Measurements from ENCODE around the gene SESN1.

SESN1 gene

GRCh38 chr6:109060571-109060970, 34.1 kb downstream of the SESN1 start:
- DNase-seq (ENCODE audit: low spot score) = no peak

DNA sequence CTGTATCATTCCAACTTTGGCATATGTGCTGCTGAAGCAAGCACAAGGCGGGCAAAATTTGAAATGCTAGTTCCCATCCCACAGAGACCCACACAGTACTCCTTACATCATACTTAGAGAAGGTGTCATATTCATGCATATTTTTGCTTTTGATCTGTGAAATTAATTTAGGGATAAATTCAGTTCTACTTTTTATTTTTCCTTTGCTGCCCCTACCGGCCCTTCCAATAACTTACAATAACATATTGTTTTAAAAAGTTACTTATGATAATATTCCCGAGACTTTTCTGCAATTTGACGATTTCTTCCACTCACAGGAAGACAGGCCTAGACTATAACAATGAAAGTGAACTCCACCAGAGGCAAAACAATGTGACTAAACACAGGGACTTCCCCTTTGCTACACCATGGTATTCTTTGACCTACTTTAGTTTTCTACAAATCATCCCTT, 35.0 kb downstream of the SESN1 start:
- DNase-seq (ENCODE audit: low spot score) = peak; percentile 20

DNA sequence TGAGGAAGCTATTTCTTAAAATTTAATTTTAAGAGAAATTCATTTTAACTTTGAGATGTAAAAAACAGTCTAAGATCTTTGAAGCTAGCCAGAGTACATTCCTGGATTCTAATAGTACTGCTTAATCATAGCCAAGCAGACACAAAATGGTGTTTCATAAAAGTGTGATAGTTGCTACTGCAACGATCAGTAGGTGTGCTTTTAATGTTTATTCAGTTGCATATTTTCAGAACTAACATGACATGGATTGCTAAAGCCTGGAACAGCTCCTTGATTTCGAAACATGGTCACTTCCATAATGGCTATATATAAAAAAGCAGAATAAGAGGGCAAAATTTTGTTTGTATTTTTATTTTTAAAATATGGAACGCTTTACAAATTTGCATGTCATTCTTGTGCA, 35.5 kb downstream of the SESN1 start:
- peak; percentile 24 for DNase-seq (ENCODE audit: low spot score)

DNA sequence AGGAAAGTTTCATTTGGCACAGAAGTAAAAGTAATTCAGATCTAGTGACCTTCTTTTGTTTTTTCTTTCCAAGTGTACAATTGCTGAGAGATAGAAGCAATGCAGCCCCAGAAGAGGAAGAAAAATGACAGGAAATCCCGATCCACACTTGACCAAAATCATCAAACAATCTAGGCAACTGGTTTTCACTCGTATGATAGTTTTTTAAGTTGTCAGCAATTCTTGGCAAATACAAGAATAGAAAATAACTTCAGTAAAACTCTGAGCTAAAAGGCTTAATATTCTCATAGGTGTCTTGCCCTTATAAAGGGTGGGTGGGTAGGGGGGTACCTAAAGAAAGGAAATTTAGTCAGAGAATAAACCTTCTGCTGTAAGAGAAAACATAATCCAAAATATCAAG, 36.0 kb downstream of the SESN1 start:
- no peak for DNase-seq (ENCODE audit: low spot score)

DNA sequence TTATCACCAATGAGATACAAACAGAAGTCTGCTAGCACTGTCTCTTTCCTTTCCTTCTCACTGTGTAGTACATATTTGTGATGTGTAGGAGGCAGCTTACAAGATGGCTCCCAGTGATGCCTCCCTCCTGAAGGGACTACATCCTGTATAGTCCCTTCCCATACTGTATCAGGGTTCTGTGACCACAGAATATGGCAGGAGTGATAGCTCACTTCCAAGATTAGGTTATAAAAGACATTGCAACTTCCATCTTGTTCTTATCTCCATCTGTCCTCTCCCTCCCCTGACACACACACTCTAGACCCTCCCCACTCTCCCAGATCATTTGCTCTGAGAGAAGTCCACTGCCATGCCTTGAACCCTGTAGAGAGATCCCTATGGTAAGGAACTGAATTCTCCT, 38.0 kb downstream of the SESN1 start:
- DNase-seq (ENCODE audit: low spot score) = no peak

- peak; percentile 43 for DNase-seq (ENCODE audit: low spot score)
These were observed 38.8 kb downstream of the SESN1 start for GRCh38 chr6:109055771-109056235.

DNA sequence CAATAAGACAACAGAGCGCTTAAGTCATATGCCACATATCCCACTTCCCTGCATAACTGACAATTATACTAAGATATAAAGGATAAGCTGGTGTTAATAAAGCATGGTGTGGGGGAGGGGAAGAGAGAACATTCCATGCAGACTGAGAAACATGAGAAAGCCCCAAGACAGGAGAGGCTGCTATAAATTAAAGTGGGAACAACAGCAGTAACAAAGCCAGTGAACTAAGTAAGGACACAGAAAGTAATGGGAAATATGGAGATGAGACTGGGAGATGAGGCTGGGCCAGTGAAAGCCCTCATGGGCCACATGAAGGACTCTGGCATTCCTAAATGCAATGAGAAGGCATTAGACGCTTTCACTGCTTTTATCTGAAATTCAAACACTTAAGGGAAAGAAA, 41.3 kb downstream of the SESN1 start:
- no peak for DNase-seq (ENCODE audit: low spot score)

GRCh38 chr6:109052852-109053251, 41.8 kb downstream of the SESN1 start:
- no peak for DNase-seq (ENCODE audit: low spot score)

- DNase-seq (ENCODE audit: low spot score) = no peak
These were observed 42.5 kb downstream of the SESN1 start for GRCh38 chr6:109052018-109052651.

- DNase-seq (ENCODE audit: low spot score) = no peak
These were observed 43.2 kb downstream of the SESN1 start for GRCh38 chr6:109051301-109052017.

DNA sequence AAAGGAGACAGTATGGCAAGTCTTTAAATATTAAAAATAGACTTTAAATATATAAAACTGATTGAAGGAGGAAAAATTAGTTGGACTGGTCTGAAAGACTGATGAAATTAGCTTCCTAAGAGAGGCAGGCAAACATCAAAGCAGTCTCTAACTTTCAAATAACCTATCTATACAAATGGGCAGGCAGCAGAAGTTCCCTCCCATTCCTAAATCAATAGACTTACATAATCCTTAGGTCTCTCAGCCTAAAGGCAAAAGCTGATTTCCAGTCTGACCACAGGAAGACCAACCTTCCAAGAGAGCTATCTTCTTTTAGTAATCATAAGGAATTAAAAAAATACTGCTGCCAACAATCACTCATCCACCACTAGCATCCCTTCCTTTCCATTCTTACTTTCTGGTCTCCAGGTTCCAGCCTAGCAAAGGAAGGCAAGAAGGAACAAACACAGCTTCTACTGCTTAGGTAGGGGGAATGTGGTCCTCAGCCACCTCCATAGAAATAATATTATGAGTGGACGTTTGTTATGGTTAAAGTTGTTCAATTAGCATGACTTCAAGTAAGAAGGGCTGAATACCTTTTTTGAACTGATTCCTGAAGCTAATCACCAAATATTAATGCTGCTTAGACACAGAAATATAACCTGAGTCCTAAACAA, 44.1 kb downstream of the SESN1 start:
- DNase-seq (ENCODE audit: low spot score) = no peak

DNA sequence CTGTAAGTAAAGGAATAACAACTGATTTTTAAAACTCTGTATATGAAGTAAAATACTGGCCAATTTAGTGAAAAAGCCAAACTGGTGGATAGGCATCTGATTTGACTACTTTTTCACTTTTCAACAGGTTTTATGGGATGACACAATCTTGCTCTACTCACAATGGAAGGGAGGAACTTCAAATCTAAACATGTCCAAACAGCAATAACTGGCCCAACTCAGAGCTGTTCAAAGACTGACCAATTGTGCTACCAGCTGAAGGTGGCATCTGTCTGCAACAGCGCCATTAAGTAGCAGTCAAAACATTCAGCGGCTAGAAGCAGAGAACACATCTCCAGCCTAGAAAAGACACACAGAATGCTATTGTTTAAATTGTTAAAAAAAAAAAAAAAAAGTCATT, 44.6 kb downstream of the SESN1 start:
- no peak for DNase-seq (ENCODE audit: low spot score)

DNA sequence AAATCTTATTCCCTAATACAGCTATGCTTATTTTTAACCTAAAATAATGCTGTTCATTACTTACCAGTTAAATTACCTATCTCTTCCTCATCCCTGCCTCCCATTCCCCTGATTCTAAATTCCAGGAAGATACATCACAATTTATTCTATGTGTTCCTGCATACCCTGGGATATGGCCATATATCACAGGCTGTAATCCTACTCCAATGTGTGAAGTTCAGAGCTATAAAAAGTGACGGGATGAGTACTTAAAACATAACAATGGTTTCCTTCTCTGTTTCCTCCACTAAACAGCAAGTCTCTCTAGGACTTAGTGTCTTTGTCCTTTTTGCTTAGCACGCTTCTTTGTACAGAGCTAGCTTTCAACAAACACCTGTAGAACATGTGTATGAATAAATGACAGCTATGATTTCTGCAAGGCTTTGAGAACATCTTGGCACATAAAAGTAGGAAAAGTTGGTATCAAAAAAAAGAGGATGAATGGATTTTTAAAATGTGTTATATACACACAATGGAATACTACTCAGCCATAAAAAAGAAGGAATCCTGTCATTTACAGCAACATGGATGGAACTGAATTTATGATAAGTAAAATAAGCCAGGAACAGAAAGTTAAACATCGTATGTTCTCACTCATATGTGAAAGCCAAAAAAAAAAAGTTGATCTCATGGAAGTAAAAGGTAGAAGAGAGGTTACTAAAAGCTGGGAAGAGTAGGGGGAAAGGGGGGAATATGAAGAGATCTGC, 45.8 kb downstream of the SESN1 start:
- no peak for DNase-seq (ENCODE audit: low spot score)

- no peak for DNase-seq (ENCODE audit: low spot score)
These were observed 46.5 kb downstream of the SESN1 start for GRCh38 chr6:109048176-109048575.

- no peak for DNase-seq (ENCODE audit: low spot score)
These were observed 49.2 kb downstream of the SESN1 start for GRCh38 chr6:109045493-109045892.

GRCh38 chr6:109039795-109040194, 54.9 kb downstream of the SESN1 start:
- DNase-seq (ENCODE audit: low spot score) = no peak

DNA sequence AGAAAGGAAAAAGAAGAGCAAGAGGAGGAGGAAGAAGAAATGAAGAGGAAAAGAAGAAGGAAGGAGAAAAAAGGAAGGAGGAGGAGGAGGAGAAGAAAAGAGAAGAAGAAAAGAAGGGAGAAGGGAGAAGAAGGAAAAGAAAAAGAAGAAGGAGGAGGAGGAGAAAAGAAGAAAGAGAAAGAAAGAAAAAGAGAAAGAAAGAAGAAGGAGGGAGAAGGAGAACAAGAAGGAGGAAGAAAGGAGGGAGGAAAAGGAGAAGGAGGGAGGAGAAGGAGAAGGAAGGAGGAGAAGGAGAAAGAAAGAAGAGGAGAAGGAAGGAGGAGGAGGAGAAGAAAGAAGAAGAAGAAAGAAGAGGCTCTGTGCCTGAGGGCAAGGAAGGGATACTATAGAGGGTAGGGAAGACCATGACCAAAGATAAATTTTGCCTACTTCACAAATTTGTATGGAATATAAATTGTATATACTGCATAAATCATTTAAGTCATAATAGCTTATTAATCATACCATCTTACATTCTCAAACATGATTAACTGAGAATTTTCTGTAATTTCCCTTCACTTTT, 55.7 kb downstream of the SESN1 start:
- DNase-seq (ENCODE audit: low spot score) = no peak

DNA sequence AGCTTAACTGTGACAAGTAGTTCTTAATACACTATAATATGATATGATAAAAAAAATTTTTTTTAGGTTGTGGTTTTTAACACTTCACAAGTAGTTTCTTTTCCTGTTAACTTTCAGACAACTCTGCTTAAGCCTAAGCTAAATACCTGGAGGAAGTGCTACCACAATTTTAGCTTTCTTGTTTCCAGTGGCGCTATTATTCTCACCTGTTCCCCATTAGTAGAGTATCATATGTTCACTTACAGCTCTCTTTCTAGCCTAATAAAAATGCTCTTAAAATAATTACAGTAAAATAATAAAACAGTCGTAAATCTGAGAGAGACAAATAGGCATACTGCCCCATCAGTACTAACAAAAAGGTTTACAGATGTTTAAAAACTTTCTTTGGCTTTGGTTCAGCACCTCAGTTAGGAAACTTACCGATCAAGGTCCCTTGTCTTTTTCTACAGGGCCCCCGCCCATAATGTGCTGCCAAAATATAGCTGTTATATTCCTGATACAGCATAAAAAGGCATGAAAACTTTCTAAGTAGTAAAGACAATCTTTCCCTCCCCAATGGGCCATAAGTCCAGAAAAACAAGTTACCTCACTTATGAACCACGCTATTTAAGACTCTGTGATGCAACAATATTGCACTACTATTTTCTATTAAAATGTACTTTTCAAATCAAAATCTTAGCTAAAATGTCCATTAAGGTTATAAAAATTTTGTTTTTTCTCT, 57.9 kb downstream of the SESN1 start:
- DNase-seq (ENCODE audit: low spot score) = no peak

DNA sequence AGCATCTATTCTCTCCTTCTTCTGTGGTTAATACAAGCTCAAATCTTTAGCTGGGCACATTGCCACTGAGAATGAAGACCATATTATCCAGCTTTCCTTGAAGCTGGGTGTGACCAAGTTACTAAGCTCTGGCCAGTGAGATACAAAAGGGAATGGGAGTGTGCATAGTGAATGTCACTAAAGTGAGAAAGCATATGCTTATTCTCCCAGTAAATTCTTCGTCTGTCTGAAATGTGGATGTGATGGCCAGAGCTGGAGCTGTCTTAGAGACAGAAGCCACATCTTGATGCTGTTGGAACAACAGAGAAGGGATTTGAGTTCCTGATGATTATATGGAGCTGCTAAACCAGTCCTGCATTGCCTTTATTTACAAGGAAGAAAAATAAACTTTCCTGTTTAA, 60.1 kb downstream of the SESN1 start:
- peak; percentile 21 for DNase-seq (ENCODE audit: low spot score)

GRCh38 chr6:109033655-109034054, 61.0 kb downstream of the SESN1 start:
- DNase-seq (ENCODE audit: low spot score) = no peak

GRCh38 chr6:109031416-109031815, 63.2 kb downstream of the SESN1 start:
- no peak for DNase-seq (ENCODE audit: low spot score)

- DNase-seq (ENCODE audit: low spot score) = no peak
These were observed 65.3 kb downstream of the SESN1 start for GRCh38 chr6:109029313-109029712.
